LHCN-M2 (cell line): ENCODE measurements around the gene GSN. TPM values are rescaled to one million over a fixed set of nuclear protein-coding genes. Genes with fewer than 3 reads are reported as not detected.

Experiments used
- DNase-seq: peaks from one replicate; pipeline ENCODE4 v3.0.0-alpha.2; 2012; ENCODE audit warnings: low read depth
- total RNA-seq: library from RNA; depleted of rRNA; stranded (reverse); fragments of >200 nt; gene quantifications from 2 replicates; pipeline ENCODE4 v1.2.3, GENCODE V29; 2014; rRNA removed

Gene GSN
- total RNA-seq, 1 experiment from 2014 or later, result 467 TPM

DNA sequence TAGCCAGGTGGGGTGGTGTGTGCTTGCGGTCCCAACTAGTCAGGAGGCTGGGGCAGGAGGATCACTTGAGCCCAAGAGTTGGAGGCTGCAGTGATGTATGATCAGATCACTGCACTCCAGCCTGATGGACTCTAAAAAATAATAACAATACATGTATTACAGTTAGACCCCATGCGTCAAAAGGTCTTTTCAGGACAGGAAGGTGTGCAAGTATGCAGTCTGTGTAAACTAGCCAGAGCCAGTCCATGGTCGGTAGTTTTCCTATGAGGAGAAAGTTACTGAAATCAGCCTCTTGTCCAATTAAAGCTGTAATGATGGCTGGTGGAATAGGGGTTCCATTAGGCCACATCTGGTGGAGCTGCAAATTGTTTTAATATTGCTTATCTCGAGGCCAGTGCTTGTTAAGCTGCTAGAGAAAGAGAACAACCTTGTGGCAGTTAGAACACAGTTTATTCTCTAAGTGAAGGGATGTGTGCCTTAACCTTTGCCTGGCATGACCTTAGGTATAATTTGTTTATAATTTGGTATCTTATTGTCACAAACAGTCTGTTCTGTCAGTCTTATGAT, 103.6 kb downstream of the GSN start:
- no peak for DNase-seq

DNA sequence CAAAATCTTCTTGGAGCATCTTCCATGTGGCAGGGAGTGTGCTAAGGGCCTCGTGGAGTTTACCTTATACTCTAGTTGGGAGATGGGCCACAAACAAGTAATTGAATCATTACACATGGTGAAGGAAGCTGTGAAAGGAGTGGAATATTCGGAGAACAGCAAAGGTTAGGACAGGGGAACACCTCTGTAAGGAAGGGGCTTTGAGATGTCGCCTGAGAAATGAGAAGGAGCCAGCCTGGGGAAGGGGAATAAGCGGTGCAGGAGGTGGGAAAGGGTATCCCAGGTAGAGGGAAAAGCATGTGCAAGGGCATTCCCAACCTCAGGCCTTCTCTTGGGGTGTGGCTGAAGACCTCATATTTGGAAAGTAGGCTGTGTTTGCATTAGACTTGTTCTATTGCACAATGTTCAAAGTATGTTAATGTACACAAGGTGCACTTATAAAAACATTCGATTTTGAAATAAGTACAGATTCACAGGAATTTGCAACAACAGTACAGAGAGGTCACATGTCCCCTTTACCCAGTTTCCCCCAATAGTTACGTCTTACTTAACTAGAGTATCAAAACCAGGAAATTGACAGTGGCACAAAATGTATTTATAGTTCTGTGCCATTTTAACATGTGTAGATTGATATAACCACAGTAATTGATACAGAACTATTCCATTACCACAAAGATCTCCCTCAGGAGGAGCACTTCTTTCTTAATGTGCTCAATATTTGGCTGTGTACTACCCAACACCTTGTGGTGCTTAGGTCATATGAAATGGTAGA, 104.5 kb downstream of the GSN start:
- no peak for DNase-seq

- peak; percentile 91 for DNase-seq
These were observed 105.2 kb downstream of the GSN start for GRCh38 chr9:121373011-121373729.

DNA sequence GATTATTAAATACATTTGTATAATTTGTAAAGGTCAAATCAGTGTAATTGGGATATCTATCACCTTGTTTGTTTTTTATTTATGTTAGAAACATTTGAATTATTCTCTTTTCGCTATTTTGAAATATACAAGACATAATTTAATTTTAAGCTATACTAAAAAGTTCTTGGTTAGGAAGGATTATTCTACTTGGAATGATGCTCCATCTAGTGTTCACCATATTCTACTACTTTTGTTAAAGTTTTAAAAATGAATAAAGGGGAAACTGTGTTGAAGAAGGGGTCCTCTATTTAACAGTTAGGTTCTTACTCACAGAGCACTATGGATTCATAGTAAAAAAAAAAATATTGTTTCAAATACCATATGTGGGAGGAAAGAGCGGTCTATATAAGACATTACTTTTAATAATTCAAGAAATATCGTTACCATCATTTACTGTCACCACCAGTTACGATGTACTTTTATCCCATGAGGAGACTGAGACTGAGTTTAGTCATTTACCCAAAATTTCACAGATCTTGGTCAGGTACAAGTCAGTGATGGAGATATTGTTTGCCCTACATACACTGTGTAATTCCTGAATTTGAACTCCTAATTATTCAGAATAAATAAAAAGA, 108.4 kb downstream of the GSN start:
- DNase-seq, result peak; percentile 25

- no peak for DNase-seq
These were observed 112.9 kb downstream of the GSN start for GRCh38 chr9:121380846-121381245.

Other genes starting within 250 kb of the GSN start
- 3.6 and 4.0 TPM in 2 replicates for gene C5, start 217.9 kb upstream of the GSN start, total RNA-seq
- gene CNTRL, start 193.2 kb upstream of the GSN start, total RNA-seq, result 12.8 and 13.5 TPM in 2 replicates
- 22.0 and 29.4 TPM in 2 replicates for gene RAB14, start 66.3 kb upstream of the GSN start, total RNA-seq
- gene STOM, start 102.1 kb downstream of the GSN start, total RNA-seq, result 88.7 and 107 TPM in 2 replicates
- gene GGTA1, start 231.7 kb downstream of the GSN start, total RNA-seq, result not detected in 2 replicates